ENCODE data around the gene TINAGL1.

Gene TINAGL1

GRCh38 chr1:31591425-31592093, 15.2 kb downstream of the TINAGL1 start:
- Histone ChIP-seq H3K27ac (ENCODE audit: low read length) (no peak overlapping the region), H3K4me2 (ENCODE audit: low read length) (no peak overlapping the region), H3K9me3 (ENCODE audit: insufficient read depth, low read length) (no peaks in the 10 kb centered on the region), H2AFZ (ENCODE audit: low read depth, low read length) (no peak overlapping the region), H3K4me1 (ENCODE audit: low read length) (peaks cover 13% of the 10 kb centered on the region), H3K79me2 (ENCODE audit: low read length) (no peaks in the 10 kb centered on the region), H3K9ac (ENCODE audit: low read length) (no peak overlapping the region), H3K4me3 (ENCODE audit: low read length) (no peak overlapping the region), H3K36me3 (replicated peaks; ENCODE audit: low read depth, low read length) (no peaks in the 10 kb centered on the region), H4K20me1 (ENCODE audit: insufficient read depth, low read length) (no peaks in the 10 kb centered on the region), H3K27me3 (ENCODE audit: low read depth, low read length) (no peaks in the 10 kb centered on the region)
- no peak for TF ChIP-seq CTCF (IDR thresholded peaks at IDR 0.05; ENCODE audit: low read depth, low read length)
- no peak for TF ChIP-seq EZH2phosphoT487 (IDR thresholded peaks at IDR 0.05; ENCODE audit: low read depth)

- Histone ChIP-seq H3K4me1 (ENCODE audit: low read length) (peaks cover 19% of the 10 kb centered on the region), H3K36me3 (replicated peaks; ENCODE audit: low read depth, low read length) (no peaks in the 10 kb centered on the region), H3K27me3 (ENCODE audit: low read depth, low read length) (no peaks in the 10 kb centered on the region), H3K4me2 (ENCODE audit: low read length) (no peak overlapping the region), H3K79me2 (ENCODE audit: low read length) (no peaks in the 10 kb centered on the region), H3K9me3 (ENCODE audit: insufficient read depth, low read length) (no peaks in the 10 kb centered on the region), H3K27ac (ENCODE audit: low read length) (no peak overlapping the region), H3K9ac (ENCODE audit: low read length) (no peak overlapping the region), H4K20me1 (ENCODE audit: insufficient read depth, low read length) (no peaks in the 10 kb centered on the region), H2AFZ (ENCODE audit: low read depth, low read length) (no peak overlapping the region), H3K4me3 (ENCODE audit: low read length) (no peak overlapping the region)
- TF ChIP-seq CTCF (IDR thresholded peaks at IDR 0.05; ENCODE audit: low read depth, low read length) (no peak), EZH2phosphoT487 (IDR thresholded peaks at IDR 0.05; ENCODE audit: low read depth) (no peak)
Observed at GRCh38 chr1:31592132-31592531, 15.8 kb downstream of the TINAGL1 start.

- TF ChIP-seq CTCF (IDR thresholded peaks at IDR 0.05; ENCODE audit: low read depth, low read length) (no peak), EZH2phosphoT487 (IDR thresholded peaks at IDR 0.05; ENCODE audit: low read depth) (no peak)
Observed at GRCh38 chr1:31593136-31593665, 16.9 kb downstream of the TINAGL1 start.

GRCh38 chr1:31593770-31594632, 17.7 kb downstream of the TINAGL1 start:
- Histone ChIP-seq H3K36me3 (replicated peaks; ENCODE audit: low read depth, low read length) (no peaks in the 10 kb centered on the region), H3K27me3 (ENCODE audit: low read depth, low read length) (no peaks in the 10 kb centered on the region), H4K20me1 (ENCODE audit: insufficient read depth, low read length) (no peaks in the 10 kb centered on the region), H3K9me3 (ENCODE audit: insufficient read depth, low read length) (no peaks in the 10 kb centered on the region), H2AFZ (ENCODE audit: low read depth, low read length) (peak overlapping the region; percentile 92; the same call in 1 of the 2 replicates), H3K27ac (ENCODE audit: low read length) (no peak overlapping the region), H3K79me2 (ENCODE audit: low read length) (no peaks in the 10 kb centered on the region), H3K4me3 (ENCODE audit: low read length) (peak overlapping the region; percentile 66), H3K4me1 (ENCODE audit: low read length) (peaks cover 21% of the 10 kb centered on the region), H3K9ac (ENCODE audit: low read length) (no peak overlapping the region), H3K4me2 (ENCODE audit: low read length) (peak overlapping the region; percentile 84)
- TF ChIP-seq EZH2phosphoT487 (IDR thresholded peaks at IDR 0.05; ENCODE audit: low read depth) (no peak), CTCF (IDR thresholded peaks at IDR 0.05; ENCODE audit: low read depth, low read length) (peak; percentile 74)

More at GRCh38 chr1:31593136-31593665, 16.9 kb downstream of the TINAGL1 start:
- H3K27me3 ChIP-seq (ENCODE audit: low read depth, low read length): no peaks in the 10 kb centered on the region
- no peak overlapping the region for H3K4me3 ChIP-seq (ENCODE audit: low read length)
- H3K79me2 ChIP-seq (ENCODE audit: low read length): no peaks in the 10 kb centered on the region
- H3K9ac ChIP-seq (ENCODE audit: low read length): no peak overlapping the region
- H3K27ac ChIP-seq (ENCODE audit: low read length): no peak overlapping the region
- H3K4me1 ChIP-seq (ENCODE audit: low read length): peaks cover 21% of the 10 kb centered on the region
- no peaks in the 10 kb centered on the region for H4K20me1 ChIP-seq (ENCODE audit: insufficient read depth, low read length)
- no peaks in the 10 kb centered on the region for H3K36me3 ChIP-seq (replicated peaks; ENCODE audit: low read depth, low read length)
- no peaks in the 10 kb centered on the region for H3K9me3 ChIP-seq (ENCODE audit: insufficient read depth, low read length)
- H3K4me2 ChIP-seq (ENCODE audit: low read length): no peak overlapping the region
- H2AFZ ChIP-seq (ENCODE audit: low read depth, low read length): no peak overlapping the region
